Measurements from ENCODE around the gene IP6K1. TPM values are rescaled to one million over a fixed set of nuclear protein-coding genes. Genes with fewer than 3 reads are reported as not detected.

The IP6K1 gene
- total and polyA plus RNA-seq, 11 donors, result 8.9 to 36.6 (median 20.4) TPM

DNA sequence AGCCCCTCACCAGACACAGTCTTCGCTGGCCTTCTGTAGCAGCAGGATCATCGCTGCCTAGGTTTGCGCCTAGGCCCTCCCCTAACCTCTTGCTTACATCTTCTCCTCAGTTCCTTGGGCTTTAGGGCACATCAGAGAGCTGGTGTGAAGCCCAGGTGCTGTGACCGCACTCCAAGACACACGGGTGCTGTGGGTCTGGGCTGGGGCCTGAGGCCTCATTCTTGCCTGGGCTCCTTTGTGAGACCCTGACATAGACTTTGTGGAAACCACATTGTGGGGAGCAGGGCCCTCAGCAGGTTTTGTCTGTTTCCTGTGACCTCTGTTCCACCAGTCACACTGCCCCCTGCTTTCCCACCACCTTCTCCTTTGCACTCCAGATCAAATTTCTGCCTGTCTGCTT, 74.9 kb downstream of the IP6K1 start:
- H3K4me3 ChIP-seq, result no peak overlapping the region
- ATAC-seq (no peak), DNase-seq (peak in 1 of 5 donors; percentile 10)
- no peak overlapping the region for H3K27ac ChIP-seq
- H3K9me3 ChIP-seq, result no peaks in the 10 kb centered on the region
- intact Hi-C loops (cut with DNase I), result loop anchor here in 2 of 10 donors (10.0 kb wide), 2 partner anchors 123 to 193 kb away; partner anchors contain the start of gene MST1R (in 1 of the 2)
- 89 to 96% (median 92%) methylated on average over 5 of the region's 5 CpGs for WGBS, 4 donors
- TF ChIP-seq, protein P1, sequence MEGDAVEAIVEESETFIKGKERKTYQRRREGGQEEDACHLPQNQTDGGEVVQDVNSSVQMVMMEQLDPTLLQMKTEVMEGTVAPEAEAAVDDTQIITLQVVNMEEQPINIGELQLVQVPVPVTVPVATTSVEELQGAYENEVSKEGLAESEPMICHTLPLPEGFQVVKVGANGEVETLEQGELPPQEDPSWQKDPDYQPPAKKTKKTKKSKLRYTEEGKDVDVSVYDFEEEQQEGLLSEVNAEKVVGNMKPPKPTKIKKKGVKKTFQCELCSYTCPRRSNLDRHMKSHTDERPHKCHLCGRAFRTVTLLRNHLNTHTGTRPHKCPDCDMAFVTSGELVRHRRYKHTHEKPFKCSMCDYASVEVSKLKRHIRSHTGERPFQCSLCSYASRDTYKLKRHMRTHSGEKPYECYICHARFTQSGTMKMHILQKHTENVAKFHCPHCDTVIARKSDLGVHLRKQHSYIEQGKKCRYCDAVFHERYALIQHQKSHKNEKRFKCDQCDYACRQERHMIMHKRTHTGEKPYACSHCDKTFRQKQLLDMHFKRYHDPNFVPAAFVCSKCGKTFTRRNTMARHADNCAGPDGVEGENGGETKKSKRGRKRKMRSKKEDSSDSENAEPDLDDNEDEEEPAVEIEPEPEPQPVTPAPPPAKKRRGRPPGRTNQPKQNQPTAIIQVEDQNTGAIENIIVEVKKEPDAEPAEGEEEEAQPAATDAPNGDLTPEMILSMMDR (IDR thresholded peaks at IDR 0.05), result no peak
- no peak for TF ChIP-seq POLR2A (IDR thresholded peaks at IDR 0.05)
- H3K27me3 ChIP-seq, result no peaks in the 10 kb centered on the region
- H3K4me1 ChIP-seq, result no peaks in the 10 kb centered on the region
- H3K36me3 ChIP-seq, result peaks cover 0 to 54% (median 33%) of the 10 kb centered on the region in 9 donors

DNA sequence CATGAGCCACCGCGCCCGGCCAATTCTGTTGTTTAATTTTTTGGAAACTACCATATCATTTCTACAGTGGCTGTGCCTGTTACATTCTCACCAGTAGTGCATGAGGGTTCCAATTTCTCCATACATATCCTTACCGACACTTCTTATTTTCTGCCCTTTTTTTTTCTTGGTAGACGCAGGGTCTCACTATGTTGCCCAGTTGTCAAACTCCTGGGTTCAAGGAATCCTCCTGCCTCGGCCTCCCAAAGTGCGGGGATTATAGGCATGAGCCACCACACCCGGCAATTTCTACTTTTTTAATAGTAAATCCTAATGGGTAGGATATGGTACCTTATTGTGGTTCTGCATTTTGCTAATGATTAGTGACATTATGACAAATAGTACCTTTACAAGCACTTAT, 76.5 kb downstream of the IP6K1 start:
- H3K9me3 ChIP-seq, result no peaks in the 10 kb centered on the region
- no peaks in the 10 kb centered on the region for H3K27me3 ChIP-seq
- intact Hi-C loops (cut with DNase I), result loop anchor here in 6 of 10 donors (5.0 to 10.0 kb wide), 6 partner anchors 125 to 205 kb away; partner anchors contain the start of gene MST1R (in 2 of the 6)
- H3K4me1 ChIP-seq, result no peaks in the 10 kb centered on the region
- ATAC-seq (no peak), DNase-seq (no peak)
- H3K27ac ChIP-seq, result no peak overlapping the region
- TF ChIP-seq, protein P1 (IDR thresholded peaks at IDR 0.05), result no peak
- no peak for TF ChIP-seq POLR2A (IDR thresholded peaks at IDR 0.05)
- 91 to 98% (median 96%) methylated on average over 8 of the region's 8 CpGs for WGBS, 4 donors
- H3K36me3 ChIP-seq, result peaks cover 0 to 57% (median 33%) of the 10 kb centered on the region in 9 donors
- no peak overlapping the region for H3K4me3 ChIP-seq

DNA sequence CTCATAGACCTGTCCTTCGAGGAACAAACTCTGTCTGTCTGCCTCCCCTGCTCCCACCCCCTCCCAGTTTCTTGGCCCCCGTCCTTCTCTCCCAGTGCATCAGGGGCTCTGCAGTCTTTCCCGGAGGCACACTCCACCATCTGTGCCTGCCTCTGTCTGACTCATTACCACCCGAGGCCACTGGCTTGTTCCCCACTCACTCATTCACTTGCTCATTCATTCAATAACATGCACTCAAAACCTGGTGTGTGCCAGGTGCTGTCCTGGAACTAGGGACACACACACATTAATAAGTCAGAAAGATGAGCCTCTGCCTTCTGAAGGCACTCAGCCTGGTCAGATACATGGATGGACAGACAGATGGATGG, 79.2 kb downstream of the IP6K1 start:
- no peak overlapping the region for H3K27ac ChIP-seq
- ATAC-seq, result no peak
- WGBS, 4 donors, result 71 to 86% (median 78%) methylated on average over 4 of the region's 4 CpGs
- peaks cover 0 to 66% (median 37%) of the 10 kb centered on the region in 9 donors for H3K36me3 ChIP-seq
- peak in 1 of 5 donors; percentile 4 for DNase-seq
- no peaks in the 10 kb centered on the region for H3K9me3 ChIP-seq
- TF ChIP-seq, protein P1 (IDR thresholded peaks at IDR 0.05), result no peak
- no peak for TF ChIP-seq POLR2A (IDR thresholded peaks at IDR 0.05)
- H3K27me3 ChIP-seq, result no peaks in the 10 kb centered on the region
- H3K4me1 ChIP-seq, result peaks cover 0 to 4% (median 0%) of the 10 kb centered on the region in 12 donors
- H3K4me3 ChIP-seq, result no peak overlapping the region
- intact Hi-C loops (cut with DNase I), result loop anchor here in 4 of 10 donors (5.0 to 10.0 kb wide), 5 partner anchors 130 to 208 kb away; partner anchors contain the start of gene MST1R (in 1 of the 4)

DNA sequence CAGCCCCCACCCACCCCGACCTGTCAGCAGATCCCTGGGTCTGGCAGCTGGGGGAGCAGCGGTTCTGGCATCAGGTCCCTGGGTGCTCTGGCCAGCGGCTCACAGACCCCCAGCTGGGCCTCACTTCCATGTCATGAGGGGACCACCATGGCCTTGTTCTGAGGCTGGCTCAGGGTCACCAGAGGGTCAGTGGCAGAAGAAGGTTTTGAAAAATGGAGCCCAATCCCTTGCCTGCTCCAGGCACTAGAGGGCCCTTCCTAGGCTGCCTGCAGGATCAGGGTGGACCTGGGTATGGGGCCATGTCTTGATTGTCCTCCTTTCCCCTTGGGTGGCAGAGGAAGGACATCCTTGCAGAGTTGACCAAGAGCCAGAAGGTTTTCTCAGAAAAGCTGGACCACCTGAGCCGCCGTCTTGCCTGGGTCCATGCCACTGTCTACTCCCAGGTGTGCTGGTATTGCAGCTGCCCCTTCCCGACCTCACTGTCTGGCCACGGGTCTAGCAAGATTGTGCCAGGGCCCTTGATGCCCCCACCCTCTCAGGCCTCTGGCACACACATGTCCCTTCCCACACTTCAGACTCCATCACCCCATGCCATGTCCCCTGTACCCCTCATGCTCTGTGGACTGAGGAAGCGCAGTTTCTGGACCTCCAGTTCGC, 79.8 kb downstream of the IP6K1 start:
- Histone ChIP-seq H3K27me3 (no peaks in the 10 kb centered on the region), H3K36me3 (peaks cover 0 to 68% (median 39%) of the 10 kb centered on the region in 9 donors), H3K27ac (no peak overlapping the region), H3K9me3 (no peaks in the 10 kb centered on the region), H3K4me3 (no peak overlapping the region), H3K4me1 (peaks cover 0 to 4% (median 0%) of the 10 kb centered on the region in 12 donors)
- DNase-seq (peak in 2 of 5 donors; percentile 20 to 49), ATAC-seq (no peak)
- TF ChIP-seq, protein P1 (IDR thresholded peaks at IDR 0.05), result no peak
- TF ChIP-seq POLR2A (IDR thresholded peaks at IDR 0.05), result no peak
- WGBS, 4 donors, result 80 to 93% (median 85%) methylated on average over 6 to 9 of the region's 9 CpGs
- intact Hi-C loops (cut with DNase I), result loop anchor here in 4 of 10 donors (5.0 to 10.0 kb wide), 5 partner anchors 131 to 208 kb away; partner anchors contain the start of gene MST1R (in 1 of the 4)
